ENCODE measurements around the gene CTSC. TPM values are rescaled to one million over a fixed set of nuclear protein-coding genes. Genes with fewer than 3 reads are reported as not detected.

Gene CTSC
- total and polyA plus RNA-seq, 2 donors (not counting 1 experiment from before 2014, with no cell fraction given): 18.7 to 18.8 TPM

GRCh38 chr11:88352139-88352538, 14.6 kb upstream of the CTSC start:
- CTCF ChIA-PET: no interaction called here

GRCh38 chr11:88348870-88349269, 11.3 kb upstream of the CTSC start:
- Histone ChIP-seq H3K4me2 (replicated peaks; ENCODE audit: low read depth, low read length, poor library complexity, severe bottlenecking) (no peak overlapping the region), H3K9me3 (ENCODE audit: control extremely low read depth in 1 of 3, control insufficient read depth in 2 of 3, insufficient read depth in 1 of 3, low read length in 2 of 3) (no peaks in the 10 kb centered on the region), H3K27me3 (replicated peaks in 1 of 4; ENCODE audit: control extremely low read depth in 1 of 4, control insufficient read depth in 3 of 4, insufficient read depth in 4 of 4, low read length in 3 of 4) (no peaks in the 10 kb centered on the region), H4K20me1 (ENCODE audit: control insufficient read depth, insufficient read depth, low read length, poor library complexity, severe bottlenecking) (no peaks in the 10 kb centered on the region), H3K36me3 (replicated peaks in 1 of 2; ENCODE audit: control extremely low read depth in 1 of 2, control insufficient read depth in 1 of 2, extremely low read depth in 1 of 2, insufficient read depth in 2 of 2, low read length in 1 of 2) (no peaks in the 10 kb centered on the region), H3K27ac (ENCODE audit: low read length in 2 of 2) (no peak overlapping the region), H2AFZ (ENCODE audit: insufficient read depth, low read depth, low read length, poor library complexity, severe bottlenecking) (no peak overlapping the region), H3K9ac (ENCODE audit: low read length) (no peak overlapping the region), H3K4me3 (ENCODE audit: control extremely low read depth in 1 of 5, extremely low read depth in 1 of 5, insufficient read depth in 1 of 5, low read depth in 2 of 5, low read length in 4 of 5) (no peak overlapping the region), H3K4me1 (ENCODE audit: control insufficient read depth in 2 of 2, insufficient read depth in 2 of 2, low read length in 2 of 2) (no peaks in the 10 kb centered on the region), H3K79me2 (ENCODE audit: control insufficient read depth, insufficient read depth, low read length) (no peaks in the 10 kb centered on the region)
- ChIA-PET CTCF (no interaction called here), POLR2A (no interaction called here)
- no CpG with 5 or more reads among the region's 1 CpG for WGBS (ENCODE audit: insufficient coverage)
- H3K27ac Mint-ChIP-seq: no peak overlapping the region
- H3K27me3 Mint-ChIP-seq: no peaks in the 10 kb centered on the region
- H3K9me3 Mint-ChIP-seq (ENCODE audit: insufficient read depth): no peaks in the 10 kb centered on the region
- H3K4me1 Mint-ChIP-seq: peaks cover 8% of the 10 kb centered on the region
- intact Hi-C loops (cut with micrococcal nuclease): no loop called here
- no peak for ATAC-seq (ENCODE audit: low read depth)
- TF ChIP-seq CTCF (IDR thresholded peaks at IDR 0.05): no peak
- no peak for TF ChIP-seq EZH2 (IDR thresholded peaks at IDR 0.05; ENCODE audit: borderline replicate concordance, insufficient read depth, low read depth, low read length, poor library complexity, severe bottlenecking)
- no peak for DNase-seq
- H3K4me3 Mint-ChIP-seq: no peak overlapping the region

More at GRCh38 chr11:88352139-88352538, 14.6 kb upstream of the CTSC start:
- H4K20me1 ChIP-seq (ENCODE audit: control insufficient read depth, insufficient read depth, low read length, poor library complexity, severe bottlenecking): no peaks in the 10 kb centered on the region
- no peaks in the 10 kb centered on the region for H3K9me3 ChIP-seq (ENCODE audit: control extremely low read depth in 1 of 3, control insufficient read depth in 2 of 3, insufficient read depth in 1 of 3, low read length in 2 of 3)
- no peak overlapping the region for H3K9ac ChIP-seq (ENCODE audit: low read length)
- no peak overlapping the region for H2AFZ ChIP-seq (ENCODE audit: insufficient read depth, low read depth, low read length, poor library complexity, severe bottlenecking)
- no peaks in the 10 kb centered on the region for H3K9me3 Mint-ChIP-seq (ENCODE audit: insufficient read depth)
- H3K27ac Mint-ChIP-seq: no peak overlapping the region
- DNase-seq: no peak
- intact Hi-C loops (cut with micrococcal nuclease): no loop called here
- H3K27ac ChIP-seq (ENCODE audit: low read length in 2 of 2): no peak overlapping the region
- peaks cover 0 to 4% of the 10 kb centered on the region in 2 donors for H3K4me1 ChIP-seq (ENCODE audit: control insufficient read depth in 2 of 2, insufficient read depth in 2 of 2, low read length in 2 of 2)
- POLR2A ChIA-PET: no interaction called here
- H3K4me3 ChIP-seq (ENCODE audit: control extremely low read depth in 1 of 5, extremely low read depth in 1 of 5, insufficient read depth in 1 of 5, low read depth in 2 of 5, low read length in 4 of 5): no peak overlapping the region
- no peaks in the 10 kb centered on the region for H3K36me3 ChIP-seq (replicated peaks in 1 of 2; ENCODE audit: control extremely low read depth in 1 of 2, control insufficient read depth in 1 of 2, extremely low read depth in 1 of 2, insufficient read depth in 2 of 2, low read length in 1 of 2)
- no peak overlapping the region for H3K4me2 ChIP-seq (replicated peaks; ENCODE audit: low read depth, low read length, poor library complexity, severe bottlenecking)
- TF ChIP-seq EZH2 (IDR thresholded peaks at IDR 0.05; ENCODE audit: borderline replicate concordance, insufficient read depth, low read depth, low read length, poor library complexity, severe bottlenecking): no peak
- TF ChIP-seq CTCF (IDR thresholded peaks at IDR 0.05): no peak
- H3K79me2 ChIP-seq (ENCODE audit: control insufficient read depth, insufficient read depth, low read length): no peaks in the 10 kb centered on the region
- H3K27me3 ChIP-seq (replicated peaks in 1 of 4; ENCODE audit: control extremely low read depth in 1 of 4, control insufficient read depth in 3 of 4, insufficient read depth in 4 of 4, low read length in 3 of 4): no peaks in the 10 kb centered on the region
- H3K4me1 Mint-ChIP-seq: peaks cover 19% of the 10 kb centered on the region
- ATAC-seq (ENCODE audit: low read depth): no peak
- no peaks in the 10 kb centered on the region for H3K27me3 Mint-ChIP-seq
- H3K4me3 Mint-ChIP-seq: no peak overlapping the region
